Measurements from ENCODE around the gene ZPLD1.

GRCh38 chr3:102471491-102471890 is 36.7 kb downstream of the ZPLD1 start:
- no peak for TF ChIP-seq CTCF (IDR thresholded peaks at IDR 0.05)
- TF ChIP-seq POLR2A (IDR thresholded peaks at IDR 0.05), result no peak
